SKM-1 treated with dmso at 0.1 percent for 144 hours (cell line): ENCODE results near the gene PLOD2.

ENCODE experiments used
- DNase-seq: peaks from one replicate; lab custom pipeline; 2025; ENCODE audit not compliant: unreplicated experiment; lab: John Stamatoyannopoulos, UW

The PLOD2 gene

GRCh38 chr3:146160964-146161662, at the start of gene PLOD2:
PLOD2 (minus strand) TSS chr3:146161184; CDS start chr3:146160989, 195 bp downstream.
- peak; percentile 62 for DNase-seq

- no peak for DNase-seq
Observed at GRCh38 chr3:146209371-146209770, 48.4 kb upstream of the PLOD2 start.

- DNase-seq: no peak
Observed at GRCh38 chr3:146203776-146204175, 42.8 kb upstream of the PLOD2 start.

- DNase-seq: no peak
Observed at GRCh38 chr3:146200461-146201220, 39.7 kb upstream of the PLOD2 start.

GRCh38 chr3:146199762-146200161, 38.8 kb upstream of the PLOD2 start:
- DNase-seq: no peak

- DNase-seq: no peak
Observed at GRCh38 chr3:146196789-146197188, 35.8 kb upstream of the PLOD2 start.

GRCh38 chr3:146195605-146196004, 34.6 kb upstream of the PLOD2 start:
- DNase-seq: no peak

GRCh38 chr3:146195030-146195429, 34.0 kb upstream of the PLOD2 start:
- no peak for DNase-seq

GRCh38 chr3:146191051-146191450, 30.1 kb upstream of the PLOD2 start:
- DNase-seq: no peak

- DNase-seq: peak; percentile 41
Observed at GRCh38 chr3:146189519-146190173, 28.7 kb upstream of the PLOD2 start.

GRCh38 chr3:146187334-146187950, 26.5 kb upstream of the PLOD2 start:
- DNase-seq: peak; percentile 5

- DNase-seq: no peak
Observed at GRCh38 chr3:146184241-146185015, 23.4 kb upstream of the PLOD2 start.

GRCh38 chr3:146181216-146181615, 20.2 kb upstream of the PLOD2 start:
- DNase-seq: no peak

- no peak for DNase-seq
Observed at GRCh38 chr3:146180376-146180775, 19.4 kb upstream of the PLOD2 start.

GRCh38 chr3:146178006-146178689, 17.2 kb upstream of the PLOD2 start:
- no peak for DNase-seq

- DNase-seq: no peak
Observed at GRCh38 chr3:146177519-146177918, 16.5 kb upstream of the PLOD2 start.

GRCh38 chr3:146177072-146177471, 16.1 kb upstream of the PLOD2 start:
- DNase-seq: no peak

GRCh38 chr3:146172586-146172985, 11.6 kb upstream of the PLOD2 start:
- DNase-seq: no peak

GRCh38 chr3:146170591-146170990, 9.6 kb upstream of the PLOD2 start:
- no peak for DNase-seq

- DNase-seq: no peak
Observed at GRCh38 chr3:146169891-146170290, 8.9 kb upstream of the PLOD2 start.
